ACHN (cell line): ENCODE results near the gene EPHB4.
"Not testable (repeated sequence)": the region's sequence is repeated elsewhere in the genome, so short reads cannot be mapped to it uniquely, and the experiment has no call there.

ENCODE experiments used
- DNase-seq: peaks from one replicate; pipeline ENCODE4 v3.0.0-alpha.2; 2015
- in situ Hi-C: cut with HindIII; loops from 2 replicates; pipeline ENCODE4 v1.10.0; 2017; ENCODE audit warnings: low sequenced_read_pairs, low pct_ligation_motif_present, low pct_unique_long_range_greater_than_20kb

Gene EPHB4

DNA sequence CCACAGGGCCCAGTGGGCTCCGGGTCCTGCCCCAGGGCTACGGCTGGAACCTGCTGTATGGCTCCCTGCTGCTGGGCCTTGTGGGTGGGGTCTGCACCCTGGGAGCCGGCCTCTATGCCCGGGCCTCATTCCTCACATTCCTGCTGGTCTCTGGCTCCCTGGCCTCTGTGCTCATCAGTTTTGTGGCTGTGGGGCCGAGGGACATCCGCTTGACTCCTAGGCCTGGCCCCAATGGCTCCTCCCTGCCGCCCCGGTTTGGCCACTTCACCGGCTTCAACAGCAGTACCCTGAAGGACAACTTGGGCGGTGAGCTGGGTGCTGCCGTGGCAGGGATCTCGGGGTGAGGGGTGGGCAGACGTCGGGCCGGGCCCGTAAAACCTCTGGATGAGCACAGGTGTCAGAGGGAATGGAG, 29.6 kb upstream of the EPHB4 start:
- no peak for DNase-seq
- in situ Hi-C loops, result no loop called here

DNA sequence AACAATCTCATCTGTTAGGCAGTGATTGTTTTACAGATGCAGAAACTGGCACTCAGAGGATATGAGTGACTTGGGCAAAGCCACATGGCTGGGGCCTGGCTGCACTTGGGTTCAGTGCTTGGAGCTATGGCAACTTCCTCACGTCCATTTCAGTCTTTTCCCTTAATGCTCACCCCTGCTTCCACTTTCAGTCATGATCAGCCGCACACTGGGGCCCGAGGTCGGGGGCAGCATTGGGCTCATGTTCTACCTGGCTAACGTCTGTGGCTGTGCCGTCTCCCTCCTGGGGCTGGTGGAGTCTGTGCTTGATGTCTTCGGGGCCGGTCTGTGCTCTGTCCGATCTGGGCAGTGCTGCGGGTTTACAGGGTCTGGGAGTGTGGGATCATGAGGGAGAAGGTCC, 28.2 kb upstream of the EPHB4 start:
- in situ Hi-C loops, result no loop called here
- no peak for DNase-seq

DNA sequence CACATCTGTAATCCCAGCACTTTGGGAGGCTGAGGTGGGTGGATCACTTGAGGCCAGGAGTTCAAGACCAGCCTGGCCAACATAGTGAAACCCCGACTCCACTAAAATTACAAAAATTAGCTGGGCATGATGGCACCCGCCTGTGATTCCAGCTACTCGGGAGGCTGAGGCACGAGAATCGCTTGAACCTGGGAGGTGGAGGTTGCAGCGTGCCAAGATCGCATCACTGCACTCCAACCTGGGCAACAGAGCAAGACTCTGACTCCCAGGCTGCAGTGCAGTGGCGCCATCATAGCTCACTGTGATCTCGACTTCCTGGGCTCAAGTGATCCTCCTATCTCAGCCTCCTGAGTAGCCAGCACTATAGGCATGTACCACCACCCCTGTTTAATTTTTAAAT, 27.6 kb upstream of the EPHB4 start:
- DNase-seq, in situ Hi-C loops: not testable (repeated sequence)

DNA sequence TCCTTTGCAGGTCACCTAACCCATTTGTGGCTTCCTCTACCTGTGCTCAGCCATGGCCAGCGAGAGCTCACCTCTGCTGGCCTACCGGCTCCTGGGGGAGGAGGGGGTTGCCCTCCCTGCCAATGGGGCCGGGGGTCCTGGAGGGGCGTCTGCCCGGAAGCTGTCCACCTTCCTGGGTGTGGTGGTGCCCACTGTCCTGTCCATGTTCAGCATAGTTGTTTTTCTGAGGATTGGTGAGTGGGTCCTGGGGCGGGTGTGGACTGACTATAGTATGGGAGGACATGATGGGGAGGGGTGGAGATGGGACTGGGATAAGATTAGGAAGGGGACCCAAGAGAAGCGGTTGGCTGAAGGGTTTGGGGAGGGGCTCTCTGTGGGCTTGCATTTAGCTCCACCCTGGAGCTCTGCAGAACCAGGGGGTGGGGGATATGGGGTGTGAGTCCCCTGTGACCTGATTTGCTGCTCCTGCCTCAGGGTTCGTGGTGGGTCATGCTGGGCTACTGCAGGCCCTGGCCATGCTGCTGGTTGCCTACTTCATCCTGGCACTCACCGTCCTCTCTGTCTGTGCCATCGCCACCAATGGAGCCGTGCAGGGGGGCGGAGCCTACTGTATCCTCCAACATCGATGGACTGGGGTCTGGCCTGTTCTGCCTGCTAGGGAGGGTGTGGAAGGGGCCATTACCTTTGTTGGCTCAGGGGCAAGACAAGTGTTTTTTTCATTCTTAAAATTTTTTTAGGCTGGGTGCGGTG, 27.0 kb upstream of the EPHB4 start:
- no peak for DNase-seq
- in situ Hi-C loops, result no loop called here

DNA sequence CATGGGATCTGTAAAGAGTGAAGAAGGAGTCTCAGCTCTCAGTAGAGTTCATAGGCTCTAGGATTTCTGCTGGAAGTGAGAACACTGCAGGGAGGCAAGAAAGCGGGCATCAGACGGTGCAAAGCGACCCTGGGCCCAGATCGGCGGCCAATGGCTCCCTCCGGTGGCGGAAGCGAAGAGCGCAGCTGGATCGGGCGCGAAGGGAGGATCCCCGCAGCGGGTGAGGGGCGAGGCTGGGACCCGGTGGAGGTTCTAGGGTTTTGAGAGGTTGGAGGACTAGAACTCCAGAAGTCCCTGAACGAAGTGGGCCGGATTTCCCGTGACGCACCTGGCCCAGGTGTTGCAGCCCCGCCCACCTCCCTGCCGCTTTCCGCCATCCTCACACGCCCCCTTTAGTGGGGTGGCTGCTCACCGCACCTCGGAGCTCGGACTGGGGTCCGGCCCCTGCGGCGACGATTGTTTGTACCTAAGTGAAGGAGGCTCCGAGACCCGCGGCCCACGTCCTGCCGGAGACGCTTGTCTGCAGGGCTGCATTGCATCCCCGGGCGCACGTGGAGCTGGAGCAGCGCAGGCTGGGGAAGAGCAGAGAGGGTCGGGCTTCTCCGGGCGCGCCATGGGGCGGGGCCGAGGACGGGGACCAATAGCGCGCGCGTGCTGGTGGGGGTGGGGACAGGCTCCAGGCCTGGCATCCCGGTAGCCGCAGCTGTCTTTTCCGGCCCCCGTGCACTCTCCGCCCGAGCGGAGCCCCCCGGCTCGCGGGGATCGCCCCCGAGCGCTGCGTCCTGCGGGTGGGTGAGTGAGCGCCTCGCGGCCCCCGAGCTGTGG, 24.9 kb upstream of the EPHB4 start, which contains the start of gene SLC12A9:
Gene SLC12A9 (plus strand): TSS at position 666 of the 825 bp plus-strand sequence. CDS start 1,485 bp downstream, outside the sequence.
- in situ Hi-C loops, result no loop called here
- DNase-seq, result peak; percentile 96

DNA sequence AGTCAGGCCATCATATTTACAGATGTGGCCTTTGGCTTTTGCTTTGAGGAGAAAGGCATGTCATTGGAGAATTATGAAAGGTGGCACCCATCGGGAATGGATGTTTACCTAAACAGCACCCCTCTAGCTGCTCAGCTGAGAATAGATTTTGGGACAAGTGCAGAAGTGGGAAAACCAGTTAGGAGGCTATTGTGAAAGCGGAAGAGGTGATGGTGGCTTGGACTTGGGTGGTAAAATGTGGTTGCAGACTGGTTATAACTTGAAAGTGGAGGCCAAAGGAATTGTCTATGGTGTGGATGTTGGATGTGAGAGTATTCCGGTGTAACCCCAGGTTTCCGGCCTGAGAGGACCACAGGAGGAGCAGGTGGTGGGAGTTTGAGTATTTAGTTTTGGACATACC, 20.0 kb upstream of the EPHB4 start:
- in situ Hi-C loops, result loop anchor here (25.0 kb wide), 1 partner anchor 135 kb away; the partner anchor contains the start of genes EPO and POP7
- DNase-seq, result no peak

DNA sequence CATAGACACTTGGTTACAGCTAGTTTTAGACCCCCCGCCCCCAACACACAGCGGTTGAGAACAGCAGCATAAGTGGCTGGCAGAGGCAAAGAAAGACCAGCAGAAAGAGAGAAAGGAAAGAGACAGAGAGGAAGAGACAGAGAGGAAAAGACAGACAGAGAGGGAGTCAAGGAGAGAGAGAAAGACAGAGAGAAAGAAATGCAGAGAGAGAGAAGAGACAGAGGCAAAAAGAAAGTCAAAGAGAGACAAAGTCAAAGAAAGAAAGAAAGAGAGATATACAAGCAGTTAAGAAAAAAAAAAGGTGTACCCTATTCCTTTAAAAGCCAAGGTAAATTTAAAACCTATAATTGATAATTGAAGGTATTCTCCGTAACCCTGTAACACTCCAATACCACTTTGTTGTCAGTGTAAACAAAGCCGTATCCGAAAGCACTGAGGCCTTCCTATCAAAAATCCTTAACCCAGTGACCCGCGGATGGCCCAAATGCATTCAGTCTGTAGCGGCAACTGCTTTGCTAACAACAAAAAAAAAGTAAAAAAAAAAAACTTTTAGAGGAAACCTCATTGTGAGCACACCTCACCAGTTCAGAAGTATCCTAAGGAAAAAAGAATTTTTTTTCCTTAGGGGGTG, 13.3 kb upstream of the EPHB4 start:
- DNase-seq, result no peak
- in situ Hi-C loops, result loop anchor here (25.0 kb wide), 1 partner anchor 128 kb away; the partner anchor contains the start of genes EPO and POP7

DNA sequence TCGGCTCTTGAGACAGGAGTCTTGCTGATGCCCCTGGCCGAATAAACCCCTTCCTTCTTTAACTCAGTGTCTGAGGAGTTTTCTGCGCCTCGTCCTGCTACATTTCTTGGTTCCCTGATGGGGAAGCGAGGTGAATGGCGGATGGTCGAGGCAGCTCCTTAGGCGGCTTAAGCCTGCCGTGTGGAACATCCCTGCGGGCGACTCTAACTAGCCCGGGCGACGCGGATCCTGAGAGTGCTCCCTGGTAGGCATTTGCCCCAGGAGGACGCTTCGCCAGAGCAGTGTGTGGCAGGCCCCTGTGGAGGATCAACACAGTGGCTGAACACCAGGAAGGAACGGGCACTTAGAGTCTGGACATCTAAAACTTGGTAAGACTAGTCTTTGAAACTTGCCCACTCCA, 12.0 kb upstream of the EPHB4 start:
- no peak for DNase-seq
- in situ Hi-C loops, result loop anchor here (25.0 kb wide), 1 partner anchor 127 kb away; the partner anchor contains the start of genes EPO and POP7

DNA sequence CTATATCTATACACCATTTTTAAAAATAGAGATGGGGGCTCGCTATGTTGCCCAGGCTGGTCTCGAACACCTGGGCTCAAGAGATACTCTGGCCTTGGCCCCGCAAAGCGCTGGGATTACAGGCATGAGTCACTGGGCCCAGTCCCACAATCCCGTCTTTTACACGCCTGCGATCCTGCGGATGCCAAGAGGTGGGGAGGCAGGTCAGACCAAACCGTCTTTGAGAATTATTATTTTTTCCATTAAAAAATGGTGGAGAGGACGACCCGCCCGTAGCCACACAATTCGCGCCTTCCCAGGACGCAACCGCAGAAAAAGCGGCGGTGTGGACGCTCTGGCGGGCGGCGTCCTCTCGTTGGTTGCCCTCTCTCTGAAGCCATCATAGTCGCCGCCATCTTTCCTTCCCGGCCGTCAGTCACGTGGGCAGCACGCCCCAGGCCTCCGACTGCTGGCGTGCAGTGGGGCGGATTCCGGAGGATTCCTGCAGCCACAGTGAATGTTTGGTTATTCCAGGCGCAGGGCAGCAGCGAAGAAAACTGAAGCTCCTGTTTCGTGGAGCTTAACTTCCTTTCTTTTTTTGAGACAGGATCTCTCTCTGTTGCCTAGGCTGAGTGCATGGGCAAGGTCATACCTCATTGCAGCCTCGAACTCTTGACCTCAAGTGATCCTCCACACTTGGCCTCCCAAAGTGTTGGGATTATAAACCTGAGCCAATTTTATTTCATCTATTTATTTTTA, 9.9 kb upstream of the EPHB4 start:
- in situ Hi-C loops, result loop anchor here (25.0 kb wide), 1 partner anchor 125 kb away; the partner anchor contains the start of genes EPO and POP7

DNA sequence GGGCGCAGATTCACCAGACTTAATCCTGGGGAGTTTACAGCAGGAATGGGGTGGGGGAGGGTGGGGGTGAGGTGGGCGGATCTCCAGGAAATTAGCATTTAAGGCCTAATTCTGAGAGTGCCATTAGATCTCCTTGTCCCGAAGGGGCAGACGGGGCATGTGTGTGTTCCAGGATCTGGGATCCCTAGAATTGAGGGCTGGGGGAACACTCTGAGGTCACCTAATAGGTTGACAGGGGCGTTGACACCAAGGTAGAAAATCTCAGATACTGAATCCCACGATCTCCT, 9.4 kb upstream of the EPHB4 start:
- no peak for DNase-seq
- in situ Hi-C loops, result loop anchor here (25.0 kb wide), 1 partner anchor 124 kb away; the partner anchor contains the start of genes EPO and POP7

More for the DNA sequence above, 9.9 kb upstream of the EPHB4 start:
- peak; percentile 92 for DNase-seq

DNA sequence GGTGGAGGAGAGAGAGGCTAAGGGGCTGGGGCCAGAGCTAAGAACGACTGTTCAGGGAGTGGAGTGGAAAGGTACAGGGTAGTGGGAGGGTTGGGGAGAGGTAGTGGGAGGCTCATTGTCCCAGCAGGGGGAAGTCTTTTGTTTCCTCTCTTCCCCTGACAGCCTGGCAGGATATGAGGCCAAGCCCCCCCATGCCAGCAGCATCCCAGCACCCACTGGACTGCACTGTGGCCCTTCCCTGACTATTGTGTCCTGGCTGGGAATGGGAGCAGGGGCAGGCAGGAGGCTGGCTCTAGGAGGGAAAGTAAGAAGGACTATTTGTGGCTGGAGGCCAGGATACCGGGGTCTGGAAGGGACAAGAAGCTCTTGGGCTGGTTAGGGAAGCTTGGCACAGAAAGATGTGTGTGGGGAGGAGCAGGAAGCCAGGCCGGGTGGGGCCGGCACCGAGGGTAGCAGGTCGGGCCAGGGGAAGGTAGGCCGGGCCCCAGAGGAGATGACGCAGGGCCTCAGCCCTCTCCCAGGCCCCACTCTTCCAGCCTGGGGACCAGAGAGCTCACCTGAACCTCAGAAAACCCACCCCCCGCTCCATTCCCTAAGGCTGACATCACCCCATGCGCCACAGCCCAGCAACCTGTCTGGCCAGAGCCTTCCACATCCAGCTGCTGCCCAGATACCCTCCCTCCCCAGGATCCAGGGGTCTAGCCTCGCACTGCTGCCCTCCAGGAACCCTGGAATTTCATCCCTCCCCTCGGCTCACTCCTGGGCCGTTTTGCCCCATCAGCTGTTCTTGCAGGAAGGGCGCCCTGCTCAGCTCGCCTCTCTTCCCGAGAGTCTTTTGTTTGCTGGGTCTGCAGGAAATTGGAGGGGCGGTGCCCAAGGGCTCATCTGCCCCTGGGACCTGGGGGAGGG, 8.8 kb upstream of the EPHB4 start:
- DNase-seq, result no peak
- in situ Hi-C loops, result loop anchor here (25.0 kb wide), 1 partner anchor 124 kb away; the partner anchor contains the start of genes EPO and POP7

DNA sequence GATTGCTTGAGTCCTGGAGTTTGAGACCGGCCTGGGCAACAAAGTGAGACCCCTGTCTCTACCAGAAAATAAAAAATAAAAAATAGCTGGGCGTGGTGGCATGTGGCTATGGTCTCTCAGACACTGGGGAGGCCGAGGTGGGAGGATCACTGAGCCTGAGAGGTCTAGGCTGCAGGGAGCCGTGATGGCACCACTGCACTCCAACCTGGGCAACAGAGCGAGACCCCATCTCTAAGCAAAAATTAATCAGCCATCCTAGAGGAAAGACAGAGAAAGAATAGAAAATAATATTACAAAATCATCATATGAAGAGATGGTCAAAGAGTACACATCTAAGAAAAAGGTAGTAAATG, 4.9 kb upstream of the EPHB4 start:
- DNase-seq, result no peak
- in situ Hi-C loops, result loop anchor here (25.0 kb wide), 1 partner anchor 120 kb away; the partner anchor contains the start of genes EPO and POP7

DNA sequence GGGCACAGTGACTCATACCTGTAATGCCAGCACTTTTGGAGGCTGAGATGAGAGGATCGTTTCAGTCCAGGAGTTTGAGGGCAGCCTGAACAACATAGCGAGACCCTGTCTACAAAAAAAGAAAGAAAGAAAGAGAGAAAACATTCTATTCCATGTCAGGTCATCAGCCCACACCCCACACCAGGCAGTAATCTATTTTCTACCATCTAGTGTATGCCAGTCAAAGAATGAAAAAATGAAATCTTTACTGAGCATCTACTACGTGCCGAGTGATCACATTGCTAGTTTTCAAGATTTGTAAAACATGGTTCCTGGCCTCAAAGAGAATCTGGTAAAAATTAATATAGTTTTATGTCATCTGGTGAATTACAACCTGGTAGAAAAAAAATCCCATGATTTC, 3.1 kb upstream of the EPHB4 start:
- no peak for DNase-seq
- in situ Hi-C loops, result loop anchor here (25.0 kb wide), 1 partner anchor 118 kb away; the partner anchor contains the start of genes EPO and POP7

DNA sequence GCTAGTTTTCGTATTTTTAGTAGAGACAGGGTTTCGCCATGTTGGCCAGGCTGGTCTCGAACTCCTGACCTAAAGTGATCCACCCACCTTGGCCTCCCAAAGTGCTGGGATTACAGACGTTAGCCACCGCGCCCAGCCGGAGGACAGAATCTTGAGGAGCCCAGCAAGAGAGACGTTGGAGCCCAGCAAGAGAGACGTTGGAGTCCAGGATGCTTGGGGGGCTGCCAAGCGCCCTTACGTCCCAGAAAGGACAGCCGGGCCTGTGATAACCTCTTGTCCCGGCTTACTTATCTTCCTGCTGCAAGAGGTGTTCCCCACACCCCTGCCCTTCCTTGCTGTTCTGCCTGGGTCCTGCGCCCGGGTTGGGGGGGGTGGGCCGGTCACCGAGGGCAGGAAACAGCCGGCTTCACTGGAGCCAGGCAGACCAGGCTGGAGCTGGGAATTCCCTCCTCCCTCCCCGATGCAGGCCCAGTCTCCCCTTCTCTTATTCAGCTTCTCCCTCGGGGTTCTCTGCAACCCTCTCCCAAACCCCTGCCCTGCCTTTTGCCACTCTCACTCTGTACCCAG, 1.9 kb upstream of the EPHB4 start:
- no peak for DNase-seq
- in situ Hi-C loops, result loop anchor here (25.0 kb wide), 1 partner anchor 117 kb away; the partner anchor contains the start of genes EPO and POP7

DNA sequence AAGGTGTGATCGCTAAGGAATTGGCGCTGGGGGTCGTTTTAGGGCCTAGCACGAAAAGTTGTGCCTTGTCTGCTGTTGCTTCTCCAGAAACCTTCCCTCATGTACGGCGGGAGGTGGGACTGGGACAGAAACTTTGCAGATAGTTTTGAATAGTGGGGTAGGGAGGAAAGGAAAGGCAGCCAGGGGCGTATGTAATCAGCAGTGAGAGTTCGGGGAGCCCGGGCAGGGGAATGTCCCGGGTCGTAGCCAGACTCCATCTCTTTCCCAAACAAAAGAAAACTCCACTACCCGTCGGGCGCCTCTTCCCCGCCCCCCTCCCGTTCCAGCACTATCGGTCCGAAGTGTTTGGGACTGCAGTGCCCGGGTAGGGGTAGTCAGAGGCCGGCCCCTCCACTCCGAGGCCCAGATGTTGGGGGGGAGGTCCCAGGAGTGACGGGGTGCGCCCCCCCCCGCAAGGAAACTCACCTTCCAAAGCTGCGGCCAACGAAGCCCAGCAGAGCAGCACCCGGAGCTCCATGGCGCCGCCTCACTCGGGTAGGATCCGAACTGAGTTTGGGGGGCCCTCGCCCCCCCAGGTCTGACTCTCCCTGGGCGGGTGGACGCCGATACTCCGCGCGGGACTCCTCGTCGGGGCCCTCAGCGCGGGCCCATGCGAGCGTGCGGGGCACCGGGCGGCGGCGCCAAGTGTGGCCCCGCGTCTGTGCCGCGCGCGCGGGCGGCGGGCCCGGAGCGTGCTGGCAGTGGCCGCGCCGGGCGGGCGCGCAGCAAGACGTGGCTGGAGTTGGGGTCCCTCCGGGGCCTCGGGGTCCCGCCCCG, 601 bp downstream of the EPHB4 start:
- peak; percentile 15 for DNase-seq
- in situ Hi-C loops, result loop anchor here (25.0 kb wide), 1 partner anchor 114 kb away; the partner anchor contains the start of genes EPO and POP7
